A549 (cell line): ENCODE results near the gene PRKCZ. TPM values are rescaled to one million over a fixed set of nuclear protein-coding genes. Genes with fewer than 3 reads are reported as not detected.

Source experiments
- ATAC-seq, 2 experiments: fragments of 200-7000 bp in 1 of 2; fragments of >200 bp in 1 of 2; cut with Nextera tagmentation in 1 of 2; cut with Tn5 transposase in 1 of 2; 3 replicates each; pipeline versions ENCODE4 v1.8.0 to v1.9.1; 2018 to 2020; ENCODE audit warnings: mild to moderate bottlenecking in 1 of 2, moderate library complexity in 1 of 2
- CTCF ChIA-PET: fragments of 300-600 bp; sonication (Branson Sonifier 250); formaldehyde crosslinking; extraction: SDS; loops from one replicate; lab custom pipeline; 2021; ENCODE audit warnings: antibody characterized with exemption, inconsistent platforms; lab: Yijun Ruan, JAX
- POLR2A ChIA-PET: fragments of 350-600 bp; formaldehyde crosslinking; extraction: SDS; loops from one replicate; lab custom pipeline; 2021; ENCODE audit warnings: antibody characterized with exemption, inconsistent platforms; lab: Yijun Ruan, JAX
- DNase-seq, 2 experiments: peaks; one replicate each; pipeline versions ENCODE4 v3.0.0 to v3.0.0-alpha.2; 2011 to 2016; ENCODE audit warnings: low read depth in 1 of 2, low spot score in 1 of 2
- FAIRE-seq: peaks from 2 replicates; lab custom pipeline; 2011; peaks lifted over from hg19 to GRCh38; lab: Jason Lieb, UNC
- H3K27ac ChIP-seq, 2 experiments: fragments of >200 bp; sonication (Bioruptor Twin); formaldehyde crosslinking; 3 replicates each; pipeline ENCODE4 v1.5.1; 2016 to 2017
- H3K4me1 ChIP-seq: fragments of >200 bp; sonication (Bioruptor Twin); formaldehyde crosslinking; 3 replicates; pipeline ENCODE4 v1.6.1; 2016
- H3K4me2 ChIP-seq: fragments of >200 bp; sonication (Bioruptor Twin); formaldehyde crosslinking; 3 replicates; pipeline ENCODE4 v1.6.1; 2016
- H3K4me3 ChIP-seq: fragments of >200 bp; sonication (Bioruptor Twin); formaldehyde crosslinking; 3 replicates; pipeline ENCODE4 v1.5.1; 2016
- H3K9me3 ChIP-seq: fragments of >200 bp; sonication (Bioruptor Twin); formaldehyde crosslinking; 3 replicates; pipeline ENCODE4 v1.6.1; 2016
- CBX8 ChIP-seq: fragments of 200-600 bp; sonication (generic); IDR thresholded peaks from 2 replicates; pipeline ENCODE4 v1.6.1; 2016
- CHD4 ChIP-seq: fragments of 200-600 bp; sonication (generic); IDR thresholded peaks from 2 replicates; pipeline ENCODE4 v1.6.1; 2016; ENCODE audit warnings: antibody characterized with exemption, mild to moderate bottlenecking, borderline replicate concordance
- EHMT2 ChIP-seq: fragments of 200-600 bp; sonication (generic); IDR thresholded peaks from 2 replicates; pipeline ENCODE4 v1.6.1; 2016; ENCODE audit warnings: antibody characterized with exemption, low read depth, mild to moderate bottlenecking, moderate library complexity
- HEYL ChIP-seq: fragments of 250-450 bp; sonication (Bioruptor Pico); IDR thresholded peaks from 2 replicates; pipeline ENCODE4 v1.8.0; 2021; ENCODE audit warnings: mild to moderate bottlenecking, moderate library complexity
- HOXA7 ChIP-seq: fragments of 250-450 bp; sonication (Bioruptor Pico); IDR thresholded peaks from 2 replicates; pipeline ENCODE4 v1.5.0; 2020; ENCODE audit warnings: mild to moderate bottlenecking, moderate library complexity
- HOXB5 ChIP-seq: fragments of 250-450 bp; sonication (Bioruptor Pico); IDR thresholded peaks from 2 replicates; pipeline ENCODE4 v1.5.0; 2020; ENCODE audit warnings: mild to moderate bottlenecking, moderate library complexity
- JUNB ChIP-seq: fragments of >200 bp; sonication (Bioruptor Twin); formaldehyde crosslinking; IDR thresholded peaks from 2 replicates; pipeline ENCODE4 v1.6.1; 2016
- MYC ChIP-seq: IDR thresholded peaks from 2 replicates; pipeline ENCODE4 v1.6.1; 2012; ENCODE audit warnings: mild to moderate bottlenecking, inconsistent platforms, low read length, improper control_type of control experiment, borderline replicate concordance
- NR3C1 ChIP-seq: fragments of >200 bp; sonication (Bioruptor Twin); formaldehyde crosslinking; IDR thresholded peaks from 3 replicates; pipeline ENCODE4 v1.6.1; 2017
- PBX3 ChIP-seq: IDR thresholded peaks from 2 replicates; pipeline ENCODE4 v1.6.1; 2012
- PHF8 ChIP-seq: fragments of 200-600 bp; sonication (generic); IDR thresholded peaks from 2 replicates; pipeline ENCODE4 v1.6.1; 2016; ENCODE audit warnings: low read depth, mild to moderate bottlenecking, antibody characterized with exemption, moderate library complexity, borderline replicate concordance
- RNF2 ChIP-seq: fragments of 200-600 bp; sonication (generic); IDR thresholded peaks from 2 replicates; pipeline ENCODE4 v1.6.1; 2016; ENCODE audit warnings: low read depth, mild to moderate bottlenecking, antibody characterized with exemption, moderate library complexity, borderline replicate concordance
- USF2 ChIP-seq: fragments of 450-650 bp; IDR thresholded peaks from 2 replicates; pipeline ENCODE4 v1.6.1; 2014; ENCODE audit warnings: antibody characterized with exemption
- ZC3H11A ChIP-seq: fragments of 450-650 bp; IDR thresholded peaks from 2 replicates; pipeline ENCODE4 v1.6.1; 2014; ENCODE audit warnings: antibody characterized with exemption, mild to moderate bottlenecking
- ZSCAN20 ChIP-seq: fragments of 250-450 bp; sonication (Bioruptor Pico); IDR thresholded peaks from 2 replicates; pipeline ENCODE4 v1.8.0; 2022; ENCODE audit warnings: mild to moderate bottlenecking, moderate library complexity
- WGBS: methylation state at CpG from one replicate; pipeline ENCODE4 v1.1.6; 2017; ENCODE audit errors: missing lambda C conversion rate; 5-methylcytosine and 5-hydroxymethylcytosine counted together
- polyA plus RNA-seq, 4 experiments: library from polyadenylated mRNA; depleted of rRNA in 3 of 4; stranded (reverse); fragments of >200 nt; fragmentation: RNase III in 1 of 4; extraction: RNeasy Plus Mini Kit Qiagen cat#74134 plus additional on column Dnase treatment in 1 of 4; gene quantifications; 2 replicates in 3 of 4; 3 replicates in 1 of 4; pipeline ENCODE4 v1.2.3, GENCODE V29; 2011 to 2017
- TF ChIP-seq, protein P1 (sequence below): IDR thresholded peaks from 2 replicates; pipeline ENCODE4 v1.6.1; 2012
- TF ChIP-seq, protein P2 (sequence below): fragments of 200-600 bp; sonication (generic); IDR thresholded peaks from 2 replicates; pipeline ENCODE4 v1.6.1; 2016; ENCODE audit warnings: antibody characterized with exemption, mild to moderate bottlenecking, moderate library complexity
- TF ChIP-seq, protein P3 (sequence below): fragments of 250-450 bp; sonication (Bioruptor Pico); IDR thresholded peaks from 2 replicates; pipeline ENCODE4 v1.5.0; 2020; ENCODE audit warnings: low read depth, mild to moderate bottlenecking, moderate library complexity

The PRKCZ gene
- polyA plus RNA-seq, 2 of the 4 experiments (the other 2 are of a cell fraction) = 9.5 to 9.8 TPM

GRCh38 chr1:2221271-2221670 lies 171.1 kb downstream of the PRKCZ start:
- ChIA-PET CTCF (interaction anchor here (1.2 to 1.5 kb wide), 2 partner anchors 9 to 12 kb away, joined by 6 read pairs; no protein-coding TSS in a partner anchor), POLR2A (no interaction called here)
- no peak for FAIRE-seq
- TF ChIP-seq CBX8 = no peak
- TF ChIP-seq PBX3 = no peak
- no peak for TF ChIP-seq HOXB5 (CRISPR knock-in tag)
- TF ChIP-seq MYC = no peak
- no peak for TF ChIP-seq HOXA7
- TF ChIP-seq, protein P1, sequence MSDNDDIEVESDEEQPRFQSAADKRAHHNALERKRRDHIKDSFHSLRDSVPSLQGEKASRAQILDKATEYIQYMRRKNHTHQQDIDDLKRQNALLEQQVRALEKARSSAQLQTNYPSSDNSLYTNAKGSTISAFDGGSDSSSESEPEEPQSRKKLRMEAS = no peak
- TF ChIP-seq, protein P2, sequence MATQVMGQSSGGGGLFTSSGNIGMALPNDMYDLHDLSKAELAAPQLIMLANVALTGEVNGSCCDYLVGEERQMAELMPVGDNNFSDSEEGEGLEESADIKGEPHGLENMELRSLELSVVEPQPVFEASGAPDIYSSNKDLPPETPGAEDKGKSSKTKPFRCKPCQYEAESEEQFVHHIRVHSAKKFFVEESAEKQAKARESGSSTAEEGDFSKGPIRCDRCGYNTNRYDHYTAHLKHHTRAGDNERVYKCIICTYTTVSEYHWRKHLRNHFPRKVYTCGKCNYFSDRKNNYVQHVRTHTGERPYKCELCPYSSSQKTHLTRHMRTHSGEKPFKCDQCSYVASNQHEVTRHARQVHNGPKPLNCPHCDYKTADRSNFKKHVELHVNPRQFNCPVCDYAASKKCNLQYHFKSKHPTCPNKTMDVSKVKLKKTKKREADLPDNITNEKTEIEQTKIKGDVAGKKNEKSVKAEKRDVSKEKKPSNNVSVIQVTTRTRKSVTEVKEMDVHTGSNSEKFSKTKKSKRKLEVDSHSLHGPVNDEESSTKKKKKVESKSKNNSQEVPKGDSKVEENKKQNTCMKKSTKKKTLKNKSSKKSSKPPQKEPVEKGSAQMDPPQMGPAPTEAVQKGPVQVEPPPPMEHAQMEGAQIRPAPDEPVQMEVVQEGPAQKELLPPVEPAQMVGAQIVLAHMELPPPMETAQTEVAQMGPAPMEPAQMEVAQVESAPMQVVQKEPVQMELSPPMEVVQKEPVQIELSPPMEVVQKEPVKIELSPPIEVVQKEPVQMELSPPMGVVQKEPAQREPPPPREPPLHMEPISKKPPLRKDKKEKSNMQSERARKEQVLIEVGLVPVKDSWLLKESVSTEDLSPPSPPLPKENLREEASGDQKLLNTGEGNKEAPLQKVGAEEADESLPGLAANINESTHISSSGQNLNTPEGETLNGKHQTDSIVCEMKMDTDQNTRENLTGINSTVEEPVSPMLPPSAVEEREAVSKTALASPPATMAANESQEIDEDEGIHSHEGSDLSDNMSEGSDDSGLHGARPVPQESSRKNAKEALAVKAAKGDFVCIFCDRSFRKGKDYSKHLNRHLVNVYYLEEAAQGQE = no peak
- no peak for TF ChIP-seq USF2
- no peak for TF ChIP-seq HEYL (CRISPR knock-in tag)
- TF ChIP-seq ZC3H11A = no peak
- TF ChIP-seq CHD4 = no peak
- no peak for TF ChIP-seq NR3C1
- no peak for TF ChIP-seq ZSCAN20 (CRISPR knock-in tag)
- H3K4me1 ChIP-seq = 0 out of 3 replicates have a peak, but pooled peaks cover under 1% of the 10 kb centered on the region
- H3K4me2 ChIP-seq = no peak overlapping the region
- 77% methylated on average over 3 of the region's 3 CpGs for WGBS
- no peak overlapping the region for H3K4me3 ChIP-seq
- ATAC-seq = no peak
- no peak overlapping the region for H3K27ac ChIP-seq
- no peak for DNase-seq
- H3K9me3 ChIP-seq = no peaks in the 10 kb centered on the region

GRCh38 chr1:2224170-2224584 lies 174.0 kb downstream of the PRKCZ start:
- CTCF ChIA-PET = interaction anchor here (1.0 to 2.4 kb wide), 4 partner anchors 12 to 29 kb away, joined by 3 to 12 read pairs (median 6); partner anchors contain the start of gene FAAP20

More at GRCh38 chr1:2224170-2224584, 174.0 kb downstream of the PRKCZ start:
- no peak for TF ChIP-seq EHMT2
- TF ChIP-seq, protein P3, sequence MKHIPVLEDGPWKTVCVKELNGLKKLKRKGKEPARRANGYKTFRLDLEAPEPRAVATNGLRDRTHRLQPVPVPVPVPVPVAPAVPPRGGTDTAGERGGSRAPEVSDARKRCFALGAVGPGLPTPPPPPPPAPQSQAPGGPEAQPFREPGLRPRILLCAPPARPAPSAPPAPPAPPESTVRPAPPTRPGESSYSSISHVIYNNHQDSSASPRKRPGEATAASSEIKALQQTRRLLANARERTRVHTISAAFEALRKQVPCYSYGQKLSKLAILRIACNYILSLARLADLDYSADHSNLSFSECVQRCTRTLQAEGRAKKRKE (CRISPR knock-in tag) = no peak
- no peak for TF ChIP-seq JUNB
- TF ChIP-seq HOXA7 = no peak
- no peak for TF ChIP-seq RNF2
- no peak for TF ChIP-seq PHF8
- TF ChIP-seq, all 56 proteins: peak for 0
- no peak for ATAC-seq
- 93% methylated on average over 7 of the region's 7 CpGs for WGBS
- DNase-seq = no peak
- FAIRE-seq = no peak
- POLR2A ChIA-PET = interaction anchor here (1.2 kb wide), 1 partner anchor 12 kb away, joined by 3 read pairs; no protein-coding TSS in a partner anchor
- Histone ChIP-seq H3K4me2 (no peak overlapping the region), H3K4me1 (0 out of 3 replicates have a peak, but pooled peaks cover 6% of the 10 kb centered on the region), H3K9me3 (no peaks in the 10 kb centered on the region), H3K4me3 (no peak overlapping the region), H3K27ac (no peak overlapping the region)
